Camera-type eye (tissue), 1 donor: ENCODE measurements around the gene POGK. TPM values are rescaled to one million over a fixed set of nuclear protein-coding genes. Genes with fewer than 3 reads are reported as not detected.

ENCODE experiments used
- total RNA-seq: library from RNA; depleted of rRNA; stranded (reverse); fragments of >200 nt; gene quantifications from one replicate; pipeline ENCODE4 v1.2.3, GENCODE V29; 2014

Gene POGK, protein sequence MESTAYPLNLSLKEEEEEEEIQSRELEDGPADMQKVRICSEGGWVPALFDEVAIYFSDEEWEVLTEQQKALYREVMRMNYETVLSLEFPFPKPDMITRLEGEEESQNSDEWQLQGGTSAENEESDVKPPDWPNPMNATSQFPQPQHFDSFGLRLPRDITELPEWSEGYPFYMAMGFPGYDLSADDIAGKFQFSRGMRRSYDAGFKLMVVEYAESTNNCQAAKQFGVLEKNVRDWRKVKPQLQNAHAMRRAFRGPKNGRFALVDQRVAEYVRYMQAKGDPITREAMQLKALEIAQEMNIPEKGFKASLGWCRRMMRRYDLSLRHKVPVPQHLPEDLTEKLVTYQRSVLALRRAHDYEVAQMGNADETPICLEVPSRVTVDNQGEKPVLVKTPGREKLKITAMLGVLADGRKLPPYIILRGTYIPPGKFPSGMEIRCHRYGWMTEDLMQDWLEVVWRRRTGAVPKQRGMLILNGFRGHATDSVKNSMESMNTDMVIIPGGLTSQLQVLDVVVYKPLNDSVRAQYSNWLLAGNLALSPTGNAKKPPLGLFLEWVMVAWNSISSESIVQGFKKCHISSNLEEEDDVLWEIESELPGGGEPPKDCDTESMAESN
- total RNA-seq = 49.5 TPM

DNA sequence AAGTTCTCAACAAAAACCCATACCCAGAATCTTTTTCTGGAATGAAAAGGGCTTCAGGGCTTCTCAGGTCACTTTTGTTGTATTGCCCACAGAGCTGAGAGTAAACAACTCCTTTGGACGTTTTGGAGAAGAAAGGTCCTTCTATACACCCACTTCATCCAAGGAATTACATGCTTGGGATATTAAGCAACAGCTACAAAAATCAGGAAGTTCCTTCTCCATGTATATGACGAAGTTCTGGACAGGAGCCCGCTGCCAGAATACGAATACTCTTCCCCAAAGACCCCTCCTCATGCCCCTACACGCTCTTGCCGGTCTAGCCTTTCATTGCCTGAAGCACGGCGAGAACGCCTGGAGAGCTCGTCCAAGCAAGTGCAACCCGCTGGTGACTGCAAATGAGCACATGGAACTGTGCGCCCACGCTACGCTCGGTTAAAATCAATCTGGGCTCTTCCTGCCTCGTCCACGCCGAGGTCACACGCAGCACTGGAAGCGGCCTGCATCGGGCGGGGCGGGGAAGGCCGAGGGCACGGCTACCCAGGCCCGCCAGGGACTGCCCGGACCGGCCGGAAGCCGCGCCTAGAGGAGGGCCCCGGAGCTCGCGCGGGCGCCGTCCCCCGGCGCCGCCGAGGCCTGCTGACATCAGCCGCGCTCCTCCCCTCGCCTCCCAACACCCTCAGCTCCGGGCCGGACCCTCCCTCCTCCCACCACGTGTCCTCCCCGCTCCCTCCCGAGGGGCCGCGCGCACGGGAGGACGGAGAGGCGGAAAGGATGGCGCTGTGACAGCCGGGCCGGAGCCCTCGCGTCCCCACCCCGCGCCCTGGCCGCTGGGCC lies at the start of gene POGK:
POGK (plus strand) TSS at position 710 of the 834 bp plus-strand sequence. CDS start 1,482 bp downstream, outside the sequence.

DNA sequence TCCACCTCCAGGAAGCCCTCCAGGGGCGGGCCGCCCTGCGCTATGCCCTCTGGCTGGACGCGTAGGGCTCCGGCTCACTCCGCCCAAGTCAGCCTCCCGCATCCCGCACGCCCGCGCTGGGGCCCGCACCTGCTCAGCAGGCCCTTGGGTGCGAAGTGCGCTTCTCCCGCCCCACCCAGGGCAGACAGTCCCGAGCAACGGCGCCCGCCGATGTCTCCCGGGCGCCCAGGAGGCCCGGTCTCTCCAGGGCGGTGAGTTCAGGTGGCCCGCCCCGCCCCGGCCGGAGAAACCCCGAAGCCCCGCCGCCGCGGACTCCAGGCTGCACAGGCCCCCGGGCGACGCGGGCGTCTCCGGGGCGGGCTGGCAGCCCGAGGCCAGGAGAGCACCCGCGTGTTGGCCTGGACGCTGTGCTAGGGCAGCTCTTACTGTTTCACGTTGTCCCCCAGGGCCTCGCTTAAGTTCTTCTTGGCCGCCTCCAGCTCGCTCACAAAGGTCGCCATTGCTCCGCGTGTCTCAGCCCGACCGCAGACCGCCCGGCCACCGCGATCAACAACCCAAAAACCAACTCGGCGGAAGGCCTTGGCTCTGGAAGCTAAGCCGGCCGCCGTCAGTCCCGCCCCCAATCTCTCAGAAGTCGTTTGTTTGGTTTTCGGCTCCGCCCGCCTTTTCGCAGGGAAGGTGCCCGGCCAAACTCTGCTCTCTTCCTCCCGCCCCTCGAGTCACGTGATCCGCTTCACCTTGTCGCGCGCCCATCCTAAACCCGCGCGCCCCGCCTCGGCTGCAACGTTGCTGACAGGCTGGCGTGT lies 36.7 kb downstream of the POGK start, which contains the start of gene TADA1:
TADA1 (minus strand) TSS at position 531 of the 806 bp plus-strand sequence; CDS start at position 500, 31 bp downstream.

Other genes with a start within 250 kb of the POGK start
- gene TADA1, start 36.8 kb downstream of the POGK start, total RNA-seq = 32.9 TPM
- 153 TPM for gene ILDR2, start 136.1 kb downstream of the POGK start, total RNA-seq
- 2.4 TPM for gene MAEL, start 149.8 kb downstream of the POGK start, total RNA-seq